Amniotic epithelial cell (primary cell): ENCODE data around the gene NAV3.

Experiments
- DNase-seq: peaks from one replicate; pipeline ENCODE4 v3.0.0-alpha.2; 2010; ENCODE audit warnings: low read depth

The NAV3 gene

GRCh38 chr12:77847060-77847541 is 16.4 kb downstream of the NAV3 start:
- peak; percentile 27 for DNase-seq

- peak; percentile 97 for DNase-seq
These were observed 17.2 kb downstream of the NAV3 start for GRCh38 chr12:77847680-77848431.

GRCh38 chr12:77850129-77850528 is 19.4 kb downstream of the NAV3 start:
- DNase-seq, result no peak

GRCh38 chr12:77850698-77851097 is 20.0 kb downstream of the NAV3 start:
- no peak for DNase-seq

- DNase-seq, result no peak
These were observed 24.9 kb downstream of the NAV3 start for GRCh38 chr12:77855548-77855947.

GRCh38 chr12:77861317-77861716 is 30.6 kb downstream of the NAV3 start:
- DNase-seq, result no peak

GRCh38 chr12:77865178-77865577 is 34.5 kb downstream of the NAV3 start:
- no peak for DNase-seq

- no peak for DNase-seq
These were observed 48.2 kb downstream of the NAV3 start for GRCh38 chr12:77878901-77879300.

- DNase-seq, result no peak
These were observed 52.0 kb downstream of the NAV3 start for GRCh38 chr12:77882709-77883108.

- DNase-seq, result peak; percentile 90
These were observed 57.9 kb downstream of the NAV3 start for GRCh38 chr12:77888611-77889010.

- no peak for DNase-seq
These were observed 60.9 kb downstream of the NAV3 start for GRCh38 chr12:77891518-77892147.

- peak; percentile 25 for DNase-seq
These were observed 63.2 kb downstream of the NAV3 start for GRCh38 chr12:77893918-77894317.

GRCh38 chr12:77894556-77894955 is 63.9 kb downstream of the NAV3 start:
- DNase-seq, result peak; percentile 53

- no peak for DNase-seq
These were observed 65.0 kb downstream of the NAV3 start for GRCh38 chr12:77895699-77896098.

- no peak for DNase-seq
These were observed 77.2 kb downstream of the NAV3 start for GRCh38 chr12:77907936-77908335.

GRCh38 chr12:77914081-77914488 is 83.4 kb downstream of the NAV3 start:
- peak; percentile 15 for DNase-seq

GRCh38 chr12:77915071-77915600 is 84.4 kb downstream of the NAV3 start:
- no peak for DNase-seq

GRCh38 chr12:77916276-77916675 is 85.6 kb downstream of the NAV3 start:
- no peak for DNase-seq

GRCh38 chr12:77918046-77918445 is 87.4 kb downstream of the NAV3 start:
- DNase-seq, result no peak

- no peak for DNase-seq
These were observed 88.8 kb downstream of the NAV3 start for GRCh38 chr12:77919450-77919849.

GRCh38 chr12:77923882-77924281 is 93.2 kb downstream of the NAV3 start:
- DNase-seq, result no peak

GRCh38 chr12:77924703-77925102 is 94.0 kb downstream of the NAV3 start:
- DNase-seq, result peak; percentile 95

- DNase-seq, result peak; percentile 98
These were observed 94.9 kb downstream of the NAV3 start for GRCh38 chr12:77925536-77926108.
